ENCODE measurements around the gene GRIN2C.

DNA sequence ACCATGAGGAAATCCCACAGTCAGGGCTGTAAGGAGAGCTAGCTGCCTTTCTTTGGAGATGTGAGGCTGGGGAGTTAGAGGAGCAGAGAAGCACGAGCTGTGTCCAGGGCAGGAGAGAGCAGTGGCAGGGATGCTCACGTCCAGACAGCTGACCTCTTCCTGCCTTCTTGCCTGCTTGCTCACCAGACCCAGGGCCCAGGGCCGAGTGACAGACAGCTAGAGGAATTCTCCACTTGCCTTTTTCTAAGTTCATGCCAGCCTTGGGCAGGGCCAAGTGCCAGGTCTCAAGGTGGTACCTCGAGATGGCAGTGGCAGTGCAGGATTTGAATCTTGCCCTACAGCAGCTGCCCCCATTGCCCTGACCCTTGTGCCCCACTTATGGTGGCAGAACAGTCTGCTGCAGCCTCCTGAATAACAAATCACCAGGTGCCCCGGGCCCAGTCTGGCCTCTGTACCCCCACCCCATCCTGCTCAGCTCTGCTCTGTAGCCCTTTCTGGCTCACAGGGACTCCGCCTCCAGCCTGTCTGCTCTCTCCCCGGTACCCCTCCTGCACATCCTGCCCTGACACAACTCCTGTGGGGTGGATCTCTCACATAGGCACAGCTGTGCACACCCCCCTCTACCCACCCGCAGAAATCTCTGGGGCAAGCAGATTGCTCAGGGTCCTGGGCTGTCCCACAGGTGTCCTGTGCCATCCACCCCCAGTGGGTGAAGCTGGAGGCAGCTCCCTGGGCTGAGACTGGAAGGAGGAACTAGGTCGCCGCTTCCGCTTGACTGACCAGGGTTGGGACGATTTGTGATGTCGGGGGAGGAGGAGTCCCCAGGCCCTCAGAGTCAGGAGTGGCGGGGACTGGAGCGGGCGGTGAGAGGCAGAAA is 25.9 kb downstream of the GRIN2C start:
- no peak for TF ChIP-seq HDGF (IDR thresholded peaks at IDR 0.05)
- TF ChIP-seq JUND (IDR thresholded peaks at IDR 0.05; ENCODE audit: borderline replicate concordance, low read depth, low read length), result no peak
- no peak for TF ChIP-seq JUND (tag; IDR thresholded peaks at IDR 0.05; ENCODE audit: borderline replicate concordance, low read depth, low read length)
- TF ChIP-seq MAFK (IDR thresholded peaks at IDR 0.05; ENCODE audit: low read length), result no peak
- TF ChIP-seq RBFOX2 (IDR thresholded peaks at IDR 0.05; ENCODE audit: low read depth, low read length), result no peak

All from K562 (cell line).